Fibroblast of upper back skin (primary cell): ENCODE data around the gene MARCHF11.
A peak's percentile ranks its signal among the peaks of the same experiment; 100 is the strongest.

ENCODE experiments used
- DNase-seq: peaks from one replicate; pipeline ENCODE4 v3.0.0-alpha.2; 2013

Gene MARCHF11

DNA sequence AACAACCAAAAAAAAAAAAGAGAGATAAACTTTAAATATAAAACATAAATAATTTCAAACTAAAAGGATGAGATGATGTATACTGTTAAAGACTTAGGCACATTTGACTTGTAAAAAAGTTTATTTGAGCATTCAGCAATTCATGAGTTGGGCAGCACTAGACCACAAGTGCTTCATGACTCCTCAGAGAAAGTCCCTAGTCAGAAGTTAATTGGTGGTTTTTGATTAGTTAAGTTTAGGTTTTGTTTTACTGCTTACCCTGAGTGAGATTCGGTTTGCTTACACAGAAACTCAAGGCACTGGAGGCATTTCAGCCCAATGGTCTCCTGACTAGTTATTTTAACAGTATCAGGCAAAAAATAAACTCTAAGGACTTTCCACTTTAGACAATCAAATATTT, 129.2 kb downstream of the MARCHF11 start:
- DNase-seq = no peak

DNA sequence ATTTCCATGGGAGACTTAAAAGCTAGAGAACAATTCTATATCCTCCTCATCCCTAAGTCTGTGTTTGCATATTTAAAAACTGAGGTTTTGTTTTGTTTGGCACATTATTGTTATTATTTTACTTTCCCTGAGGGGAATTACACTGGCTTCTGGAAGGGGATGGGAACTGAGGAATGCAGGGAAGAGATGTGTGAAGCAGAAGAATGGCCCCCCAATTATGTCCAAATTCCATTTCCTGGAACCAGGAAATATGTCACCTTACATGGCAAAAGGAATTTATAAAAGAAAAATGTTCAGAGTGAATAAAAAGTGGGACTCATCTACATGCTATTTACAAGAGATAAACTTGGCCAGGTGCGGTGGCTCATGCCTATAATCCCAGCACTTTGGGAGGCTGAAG, 129.8 kb downstream of the MARCHF11 start:
- DNase-seq = peak; percentile 14

DNA sequence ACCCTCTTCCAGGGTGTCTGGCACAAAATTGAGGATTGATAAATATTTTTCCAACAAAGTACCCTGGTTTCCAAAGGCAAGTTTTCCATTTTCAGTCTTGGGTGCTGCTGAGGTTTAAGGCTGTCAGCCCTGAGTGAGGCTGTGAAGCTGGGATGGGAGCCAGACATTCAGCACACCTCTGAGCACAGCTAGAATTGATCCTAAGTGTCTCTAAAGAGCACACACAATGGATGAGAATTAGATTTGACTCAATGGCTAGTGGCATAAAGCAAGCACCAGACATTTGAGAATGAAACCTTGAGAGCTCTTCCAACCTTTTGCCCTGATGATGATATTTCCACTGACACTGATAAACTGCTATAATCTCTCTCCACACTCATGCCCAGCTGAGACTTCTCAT, 131.5 kb downstream of the MARCHF11 start:
- no peak for DNase-seq

DNA sequence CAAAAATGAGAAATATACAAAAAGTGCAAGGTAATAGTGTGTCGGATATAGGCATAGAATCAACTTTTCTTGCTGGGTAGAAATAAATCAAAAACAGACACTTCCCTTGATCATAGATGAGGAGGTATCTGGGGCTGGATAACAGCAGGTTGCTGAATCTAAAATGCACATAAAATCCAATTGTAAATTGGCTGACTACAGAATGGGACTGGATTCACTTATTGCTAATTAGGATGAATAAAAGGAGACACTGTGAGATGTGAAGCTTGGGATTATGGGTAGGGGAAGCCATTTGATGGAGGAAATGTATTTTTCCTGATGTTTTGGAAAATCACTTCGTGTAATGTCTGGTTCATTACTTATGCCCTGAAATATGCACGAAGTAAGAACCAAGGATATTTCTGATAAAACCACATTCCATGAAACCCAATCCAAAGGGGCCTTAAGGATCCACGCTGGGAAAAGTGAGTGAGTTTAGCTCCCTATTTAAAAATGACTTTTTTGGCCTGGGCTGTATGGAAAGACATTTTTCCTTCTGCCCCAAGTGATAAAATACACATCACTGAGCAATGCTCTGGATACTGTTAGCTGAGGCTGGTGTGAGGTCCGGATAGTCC, 136.1 kb downstream of the MARCHF11 start:
- no peak for DNase-seq

DNA sequence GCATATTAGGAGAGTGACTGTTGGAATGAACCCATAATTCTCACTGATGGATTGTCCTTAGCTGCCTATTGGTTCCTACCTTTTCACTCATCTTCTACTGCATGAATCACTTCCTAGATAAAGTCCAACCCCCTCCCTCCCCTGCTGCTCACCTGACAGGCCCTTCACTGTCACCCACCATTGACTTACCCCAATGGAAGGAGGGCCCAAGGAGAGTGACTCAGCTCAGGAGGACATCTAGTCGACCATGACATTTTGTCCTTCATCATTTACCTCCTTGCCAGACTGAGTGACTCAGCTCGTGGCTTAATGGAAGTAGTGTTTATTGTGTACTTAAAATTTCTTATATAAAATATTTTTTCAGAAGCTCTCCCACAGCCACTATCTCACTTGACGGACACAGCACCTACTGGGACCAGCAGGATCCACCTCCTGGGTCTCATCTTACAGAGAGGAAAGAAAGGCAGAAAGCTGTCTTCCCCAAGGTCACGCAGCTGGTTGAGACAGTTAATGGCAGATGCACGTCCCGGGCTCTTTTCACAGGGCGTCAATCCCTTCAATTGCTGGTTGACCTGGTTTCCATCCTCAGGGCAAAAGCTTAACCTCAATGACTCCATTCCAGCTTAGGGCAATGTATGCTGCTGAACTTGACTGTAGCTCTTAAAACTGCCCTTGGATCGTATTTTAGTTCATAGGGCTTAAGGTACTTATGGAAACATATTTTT, 142.3 kb downstream of the MARCHF11 start:
- DNase-seq = no peak

DNA sequence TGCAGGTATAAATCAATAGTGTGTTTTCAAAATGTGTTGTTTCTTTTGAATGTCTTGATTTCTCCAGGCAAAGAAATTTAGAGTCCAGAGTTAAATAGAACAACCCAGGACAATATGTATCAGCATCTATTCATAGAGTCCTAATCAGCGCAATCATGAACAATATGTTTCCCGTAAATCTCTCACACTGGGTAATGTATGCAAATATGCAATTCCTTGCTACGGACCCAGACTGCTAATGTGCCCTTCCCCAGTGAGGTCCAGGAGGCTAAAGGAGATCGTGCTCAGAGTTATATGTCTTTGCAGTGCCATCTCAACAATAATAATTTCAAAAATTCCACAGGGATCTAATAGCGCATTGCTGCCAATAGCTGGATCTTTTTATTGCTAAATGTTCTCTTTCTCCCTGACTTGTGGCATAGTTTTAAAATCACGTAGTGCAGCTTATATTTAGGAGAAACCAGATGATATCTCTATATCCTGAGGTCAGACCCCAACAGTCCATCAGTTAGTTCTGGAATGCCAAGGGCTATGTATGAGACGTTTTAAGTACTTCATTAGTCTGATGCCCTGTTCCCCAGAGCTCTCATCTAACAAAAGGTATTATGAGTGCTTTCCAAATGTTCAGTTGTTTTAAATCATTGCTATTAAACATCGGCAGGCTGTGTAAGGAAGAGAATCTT, 145.1 kb downstream of the MARCHF11 start:
- DNase-seq = no peak

DNA sequence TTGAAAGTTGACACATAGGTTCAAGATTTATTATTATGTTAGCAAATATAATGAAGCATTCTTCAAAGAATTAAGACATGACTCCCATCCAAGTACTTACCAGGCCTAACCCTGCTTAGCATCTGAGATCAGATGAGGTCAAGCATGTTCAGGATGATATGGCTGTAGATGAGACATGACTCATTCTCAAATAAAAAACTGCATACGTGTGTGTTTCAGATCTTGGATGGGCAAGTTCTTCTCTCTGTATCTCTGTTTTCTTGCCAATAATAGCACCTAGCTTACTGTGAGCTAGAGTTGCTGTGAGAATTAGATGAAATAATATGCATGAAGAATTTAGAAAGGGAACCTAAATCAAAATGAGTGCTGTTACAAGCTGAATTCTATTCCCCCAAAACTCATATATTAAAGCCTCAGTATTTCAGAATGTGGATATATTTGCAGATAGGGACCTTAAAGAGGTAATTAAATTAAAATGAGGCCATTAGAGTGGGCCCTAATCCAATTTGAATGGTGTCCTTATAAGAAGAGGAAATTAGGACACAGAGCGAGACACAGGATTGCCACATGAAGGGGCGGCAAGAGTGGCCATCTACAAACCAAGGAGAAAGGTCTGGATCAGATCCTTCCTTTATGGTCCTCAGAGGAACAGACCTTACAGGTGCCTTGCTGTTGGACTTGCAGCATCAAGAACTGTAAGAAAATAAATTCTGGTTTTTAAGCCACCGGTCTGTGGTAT, 146.2 kb downstream of the MARCHF11 start:
- DNase-seq = no peak

DNA sequence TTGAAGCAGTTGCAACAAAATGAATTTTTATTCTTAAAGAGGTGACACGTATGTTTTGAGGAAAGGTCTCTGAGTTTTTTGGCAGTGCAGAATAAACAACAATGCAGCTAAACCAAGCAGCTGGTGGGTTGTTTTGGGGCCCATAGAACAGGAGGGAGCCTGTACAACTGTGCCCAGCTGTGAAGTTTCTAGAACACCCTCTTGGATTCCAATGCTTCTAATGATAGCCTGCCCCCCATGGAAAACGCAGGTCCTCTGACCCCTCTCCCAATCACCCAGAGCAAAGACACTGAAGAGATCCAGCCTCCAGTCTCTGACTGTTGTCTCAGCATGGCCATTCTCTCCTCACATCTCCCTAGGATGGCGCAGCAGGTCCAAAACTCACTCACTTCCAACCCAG, 150.9 kb downstream of the MARCHF11 start:
- DNase-seq = no peak

DNA sequence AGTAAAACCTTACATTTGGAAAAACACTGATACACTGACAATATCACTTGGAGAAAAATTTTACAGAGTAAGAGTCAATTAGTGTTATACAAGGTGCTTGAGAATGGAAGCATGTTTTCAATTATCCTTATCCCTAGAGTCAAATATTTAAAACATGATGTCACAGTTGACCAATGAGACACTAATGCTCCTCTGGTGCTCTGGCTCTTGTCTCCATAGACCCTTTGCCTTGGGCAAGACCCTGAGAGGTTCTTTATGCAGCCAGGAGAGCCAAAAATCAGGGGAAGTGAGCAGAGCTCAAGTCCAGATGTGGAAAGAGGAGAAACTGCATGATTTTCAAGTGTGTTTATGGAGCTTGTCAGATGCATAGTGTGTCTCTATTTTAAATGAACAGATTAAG, 153.9 kb downstream of the MARCHF11 start:
- DNase-seq = peak; percentile 29

DNA sequence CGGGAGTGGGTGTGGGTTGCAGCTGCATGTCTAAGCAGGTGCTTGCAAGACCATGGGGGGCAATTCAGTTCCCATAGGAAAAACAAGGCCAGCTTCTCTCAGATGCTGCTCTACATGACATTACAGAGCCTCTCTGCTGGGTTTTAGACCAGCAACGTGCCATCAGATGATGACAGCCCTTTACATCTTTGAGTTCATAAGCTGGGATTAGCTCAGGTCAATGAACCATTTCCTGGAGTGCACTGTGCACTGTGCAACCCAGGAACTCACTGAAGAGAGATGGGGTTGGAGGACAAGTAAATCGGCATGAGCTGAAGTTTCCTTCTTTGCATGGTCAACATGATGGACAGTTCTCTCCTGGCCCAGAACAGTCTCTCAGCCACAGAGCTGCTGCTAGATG, 160.6 kb downstream of the MARCHF11 start:
- no peak for DNase-seq

DNA sequence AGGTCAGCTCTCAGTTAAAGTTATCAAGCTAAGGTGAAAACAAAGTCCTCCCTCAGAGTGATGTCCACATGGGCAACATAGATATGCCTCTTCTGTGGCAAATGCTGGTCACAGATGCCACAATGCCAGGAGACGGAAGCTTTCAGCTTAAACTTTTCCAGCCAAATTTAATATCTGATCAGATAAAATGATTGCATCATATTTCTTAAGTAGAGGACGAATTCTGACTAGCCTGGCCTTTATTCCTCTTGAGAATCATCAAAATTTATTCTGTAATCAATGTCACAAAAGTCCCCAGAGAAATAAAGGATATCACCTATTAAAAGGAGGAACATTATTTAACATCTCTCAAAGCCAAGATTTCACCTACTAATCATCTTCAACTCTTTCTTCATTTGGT, 161.9 kb downstream of the MARCHF11 start:
- no peak for DNase-seq
